ENCODE results near the gene PTPRD.

GRCh38 chr9:8627976-8628679 lies 1984.7 kb downstream of the PTPRD start:
- TF ChIP-seq EZH2 (IDR thresholded peaks at IDR 0.05; ENCODE audit: borderline replicate concordance, insufficient read depth, low read depth, low read length, poor library complexity, severe bottlenecking) (no peak), CTCF (IDR thresholded peaks at IDR 0.05) (no peak)

All from B cell (primary cell).